Mesodermal cell (in vitro differentiated cells): Measurements from ENCODE around the gene SHLD1.

Experiments used
- H3K27ac ChIP-seq: 2 replicates; pipeline ENCODE4 v1.7.0; 2013; ENCODE audit warnings: mild to moderate bottlenecking, low read depth, low read length, moderate library complexity; ENCODE audit not compliant: severe bottlenecking
- H3K36me3 ChIP-seq: 2 replicates; pipeline ENCODE4 v1.7.1; 2013; ENCODE audit warnings: mild to moderate bottlenecking, low read length, moderate library complexity; ENCODE audit not compliant: control insufficient read depth, insufficient read depth
- H3K4me1 ChIP-seq: one replicate; pipeline ENCODE4 v1.7.1; 2013; ENCODE audit warnings: mild to moderate bottlenecking, low read length; ENCODE audit not compliant: insufficient read depth, control insufficient read depth, poor library complexity, severe bottlenecking
- H3K4me3 ChIP-seq: 2 replicates; pipeline ENCODE4 v1.7.0; 2013; ENCODE audit warnings: low read length, control low read depth, mild to moderate bottlenecking; ENCODE audit not compliant: insufficient read depth, poor library complexity, severe bottlenecking; ENCODE audit errors: extremely low read depth
- H3K9me3 ChIP-seq: 2 replicates; pipeline ENCODE4 v1.7.1; 2013; ENCODE audit warnings: mild to moderate bottlenecking, low read length, moderate library complexity; ENCODE audit not compliant: control insufficient read depth
- WGBS, 2 experiments: methylation state at CpG; one replicate each; pipeline ENCODE4 v1.1.5; 2013; ENCODE audit warnings: missing lambda C conversion rate in 2 of 2; ENCODE audit not compliant: insufficient coverage in 2 of 2; 5-methylcytosine and 5-hydroxymethylcytosine counted together

The SHLD1 gene

GRCh38 chr20:5855939-5856338, 105.7 kb downstream of the SHLD1 start:
- H3K4me1 ChIP-seq, result no peaks in the 10 kb centered on the region
- H3K4me3 ChIP-seq, result no peak overlapping the region
- no peaks in the 10 kb centered on the region for H3K9me3 ChIP-seq
- WGBS, 2 experiments, result 80 to 96% methylated on average over 3 of the region's 3 CpGs
- no peak overlapping the region for H3K27ac ChIP-seq
- no peaks in the 10 kb centered on the region for H3K36me3 ChIP-seq

GRCh38 chr20:5859608-5860007, 109.4 kb downstream of the SHLD1 start:
- no peak overlapping the region for H3K27ac ChIP-seq
- no peaks in the 10 kb centered on the region for H3K36me3 ChIP-seq
- 83 to 93% methylated on average over 1 to 3 of the region's 5 CpGs for WGBS, 2 experiments
- H3K4me1 ChIP-seq, result peaks cover 17% of the 10 kb centered on the region
- no peaks in the 10 kb centered on the region for H3K9me3 ChIP-seq
- H3K4me3 ChIP-seq, result no peak overlapping the region

GRCh38 chr20:5862703-5863039, 112.5 kb downstream of the SHLD1 start:
- 90 to 100% methylated on average over 1 of the region's 3 CpGs for WGBS, 2 experiments

GRCh38 chr20:5863040-5863833, 113.0 kb downstream of the SHLD1 start:
- Histone ChIP-seq H3K4me1 (peaks cover 17% of the 10 kb centered on the region), H3K36me3 (no peaks in the 10 kb centered on the region), H3K27ac (peak overlapping the region; percentile 38), H3K4me3 (no peak overlapping the region), H3K9me3 (no peaks in the 10 kb centered on the region)
- 88 to 94% methylated on average over 9 of the region's 12 CpGs for WGBS, 2 experiments

More at GRCh38 chr20:5862703-5863039, 112.5 kb downstream of the SHLD1 start:
- Histone ChIP-seq H3K9me3 (no peaks in the 10 kb centered on the region), H3K4me3 (no peak overlapping the region), H3K4me1 (peaks cover 17% of the 10 kb centered on the region), H3K27ac (no peak overlapping the region), H3K36me3 (no peaks in the 10 kb centered on the region)

GRCh38 chr20:5864428-5864827, 114.2 kb downstream of the SHLD1 start:
- peaks cover 17% of the 10 kb centered on the region for H3K4me1 ChIP-seq
- H3K27ac ChIP-seq, result no peak overlapping the region
- 90 to 92% methylated on average over 5 to 6 of the region's 6 CpGs for WGBS, 2 experiments
- H3K9me3 ChIP-seq, result no peaks in the 10 kb centered on the region
- no peak overlapping the region for H3K4me3 ChIP-seq
- H3K36me3 ChIP-seq, result no peaks in the 10 kb centered on the region

- Histone ChIP-seq H3K27ac (no peak overlapping the region), H3K9me3 (no peaks in the 10 kb centered on the region), H3K4me3 (no peak overlapping the region), H3K4me1 (peaks cover 17% of the 10 kb centered on the region), H3K36me3 (no peaks in the 10 kb centered on the region)
- 81 to 85% methylated on average over 8 of the region's 10 CpGs for WGBS, 2 experiments
Observed at GRCh38 chr20:5864873-5865587, 114.8 kb downstream of the SHLD1 start.

- WGBS, 2 experiments, result 100% methylated on average over 1 of the region's 2 CpGs; no CpG with 5 or more reads in 1 of the 2 experiments
- Histone ChIP-seq H3K4me1 (peaks cover 17% of the 10 kb centered on the region), H3K27ac (no peak overlapping the region)
Observed at GRCh38 chr20:5865604-5866003, 115.4 kb downstream of the SHLD1 start.

GRCh38 chr20:5870568-5870981, 120.4 kb downstream of the SHLD1 start:
- WGBS, 2 experiments, result 65 to 79% methylated on average over 4 of the region's 4 CpGs
- H3K27ac ChIP-seq, result no peak overlapping the region
- no peak overlapping the region for H3K4me3 ChIP-seq

More at GRCh38 chr20:5865604-5866003, 115.4 kb downstream of the SHLD1 start:
- no peaks in the 10 kb centered on the region for H3K9me3 ChIP-seq
- no peak overlapping the region for H3K4me3 ChIP-seq
- H3K36me3 ChIP-seq, result no peaks in the 10 kb centered on the region

GRCh38 chr20:5871459-5872410, 121.5 kb downstream of the SHLD1 start:
- no peaks in the 10 kb centered on the region for H3K9me3 ChIP-seq
- H3K4me1 ChIP-seq, result no peaks in the 10 kb centered on the region
- no peak overlapping the region for H3K4me3 ChIP-seq
- WGBS, 2 experiments, result 62 to 68% methylated on average over 3 of the region's 6 CpGs
- no peak overlapping the region for H3K27ac ChIP-seq
- no peaks in the 10 kb centered on the region for H3K36me3 ChIP-seq

More at GRCh38 chr20:5870568-5870981, 120.4 kb downstream of the SHLD1 start:
- no peaks in the 10 kb centered on the region for H3K9me3 ChIP-seq
- H3K4me1 ChIP-seq, result no peaks in the 10 kb centered on the region
- no peaks in the 10 kb centered on the region for H3K36me3 ChIP-seq

- H3K4me1 ChIP-seq, result no peaks in the 10 kb centered on the region
- no peak overlapping the region for H3K4me3 ChIP-seq
- H3K36me3 ChIP-seq, result no peaks in the 10 kb centered on the region
- no peaks in the 10 kb centered on the region for H3K9me3 ChIP-seq
- no peak overlapping the region for H3K27ac ChIP-seq
- 100% methylated on average over 1 of the region's 4 CpGs; no CpG with 5 or more reads in 1 of the 2 experiments for WGBS, 2 experiments
Observed at GRCh38 chr20:5877128-5877527, 126.9 kb downstream of the SHLD1 start.
